ENCODE measurements around the gene MTCL1.

GRCh38 chr18:8818982-8819381 is 113.6 kb downstream of the MTCL1 start:
- TF ChIP-seq CTCF (IDR thresholded peaks at IDR 0.05 in 8 of 11, conservative IDR thresholded peaks at IDR 0.05 in 3 of 11) (no peak), POLR2AphosphoS5 (IDR thresholded peaks at IDR 0.05) (no peak)
